ENCODE measurements around the gene TAF6.

Gene TAF6

DNA sequence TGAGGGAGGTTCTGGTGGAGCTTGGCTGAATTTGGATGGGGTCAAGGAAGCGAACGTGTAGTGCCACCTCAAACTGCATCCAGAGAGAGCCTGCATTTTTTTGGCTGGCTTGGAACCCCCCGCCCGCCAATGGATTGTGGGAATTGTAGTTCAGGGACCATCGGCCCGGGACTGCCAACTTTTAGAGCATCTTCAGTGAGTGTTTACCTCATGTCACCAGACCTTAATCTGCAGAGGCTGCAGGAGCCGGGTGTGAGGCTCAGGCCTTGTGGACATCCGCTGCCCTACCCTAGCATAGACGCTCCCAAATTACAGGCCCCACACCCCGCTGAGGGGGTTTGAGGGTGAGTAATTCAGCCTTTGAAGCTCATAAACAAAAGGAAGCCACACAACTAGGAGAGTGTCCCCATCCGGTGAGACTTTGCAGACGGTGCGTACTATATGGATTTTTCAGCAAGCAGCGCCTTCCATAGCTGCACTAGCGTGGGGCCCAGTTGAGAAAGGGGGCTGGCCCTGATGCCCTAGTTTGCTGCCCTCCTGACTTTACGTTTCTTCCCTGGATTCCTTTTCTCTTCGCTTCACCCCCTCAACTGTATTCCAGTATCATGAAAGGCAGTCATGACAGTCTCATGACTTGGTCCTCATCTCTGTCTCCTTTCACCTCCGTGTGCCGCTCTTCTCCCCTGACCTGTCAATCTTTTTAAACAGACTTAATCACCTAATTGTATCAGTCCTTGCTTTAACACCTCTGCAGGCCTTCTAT is 993 bp upstream of the TAF6 start:
- DNase-seq: peak; percentile 69

GRCh38 chr7:100118388-100119071 is 628 bp downstream of the TAF6 start:
- no peak for DNase-seq

DNA sequence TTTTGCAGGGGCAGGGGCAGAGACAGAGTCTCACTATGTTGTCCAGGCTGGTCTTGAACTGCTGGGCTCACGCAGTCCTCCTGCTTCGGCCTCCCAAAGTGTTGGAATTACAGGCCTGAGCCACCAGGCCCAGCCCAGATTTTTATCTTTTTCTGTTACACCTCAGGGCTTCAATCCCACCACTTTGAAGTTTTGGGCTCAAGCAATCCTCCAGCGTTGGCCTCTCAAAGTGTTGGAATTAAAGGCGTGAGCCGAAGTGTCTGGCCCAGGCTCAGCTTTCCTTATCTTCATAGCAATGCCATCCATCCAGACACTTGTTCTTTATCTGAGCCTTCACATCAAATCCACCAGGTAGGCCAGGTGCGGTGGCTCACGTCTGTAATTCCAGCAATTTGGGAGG is 4.1 kb downstream of the TAF6 start:
- DNase-seq: no peak

GRCh38 chr7:100111914-100112313 is 7.2 kb downstream of the TAF6 start:
- DNase-seq: no peak

DNA sequence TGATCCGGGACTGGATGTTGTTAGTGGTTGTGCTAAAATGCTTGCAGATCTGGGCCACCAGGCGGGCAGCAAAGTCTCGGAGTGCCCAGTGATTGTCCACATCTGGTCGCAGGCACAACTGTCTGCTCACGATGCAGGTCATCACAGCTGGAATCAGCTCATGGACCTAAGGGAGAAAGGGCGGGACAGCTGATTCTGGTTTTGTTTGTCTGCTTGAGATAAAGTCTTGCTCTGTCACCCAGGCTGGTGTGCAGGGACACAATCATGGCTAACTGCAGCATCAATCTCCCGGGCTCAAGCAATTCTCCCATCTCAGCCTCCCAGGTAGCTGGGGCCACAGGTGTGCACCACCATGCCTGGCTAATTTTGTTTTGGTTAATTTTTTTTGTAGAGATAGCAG is 8.0 kb downstream of the TAF6 start:
- no peak for DNase-seq

DNA sequence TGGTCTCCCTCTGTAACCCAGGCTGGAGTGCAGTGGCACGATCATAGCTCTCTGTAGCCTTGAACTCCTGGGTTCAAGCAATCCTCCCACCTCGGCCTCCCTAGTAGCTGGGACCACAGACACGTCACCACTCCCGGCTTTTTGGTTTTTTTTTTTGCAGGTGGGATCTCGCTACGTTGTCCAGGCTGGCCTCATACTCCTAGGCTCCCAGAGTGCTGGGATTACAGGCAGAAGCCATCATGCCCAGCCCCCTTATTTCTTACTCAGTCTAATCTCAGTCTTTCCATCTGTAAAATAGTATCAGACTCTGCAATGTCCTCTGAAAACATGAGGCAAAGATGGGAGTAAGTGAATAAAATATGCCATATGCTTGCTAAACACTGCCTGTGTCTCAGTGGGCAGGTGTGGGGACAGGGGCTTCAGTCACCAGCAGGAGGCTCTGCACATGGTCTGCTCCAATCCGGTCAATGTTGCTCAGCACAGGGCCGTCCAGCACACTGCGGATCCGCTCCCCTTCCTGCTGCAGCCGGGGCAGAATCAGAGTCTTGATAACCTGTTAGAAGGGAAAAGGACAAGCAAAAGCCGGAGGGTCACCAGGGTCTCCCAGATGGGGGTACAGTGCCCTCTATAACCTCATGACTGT is 9.5 kb downstream of the TAF6 start:
- no peak for DNase-seq

- no peak for DNase-seq
These were observed 11.3 kb downstream of the TAF6 start for GRCh38 chr7:100107890-100108289.

GRCh38 chr7:100107125-100107737 is 11.9 kb downstream of the TAF6 start:
- no peak for DNase-seq

GRCh38 chr7:100106633-100107032 is 12.5 kb downstream of the TAF6 start:
- DNase-seq: no peak

DNA sequence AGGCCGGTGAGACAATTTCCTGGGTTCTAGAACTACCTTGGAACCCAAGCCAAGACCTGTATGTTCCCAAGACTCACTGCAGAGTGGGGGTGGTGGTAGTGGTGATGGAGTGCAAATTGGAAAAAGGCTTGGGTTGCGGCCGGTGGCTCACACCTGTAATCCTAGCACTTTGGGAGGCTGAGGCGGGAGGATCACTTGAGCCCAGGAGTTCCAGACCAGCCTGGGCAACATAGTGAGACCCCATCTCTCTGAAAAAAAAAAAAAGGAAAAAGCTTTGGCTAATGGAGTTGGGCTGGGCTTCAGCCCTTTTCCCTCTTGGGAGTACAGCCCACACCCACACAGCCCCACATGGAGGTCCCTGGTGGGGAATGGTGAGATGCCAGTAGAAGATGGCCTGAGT is 13.6 kb downstream of the TAF6 start:
- no peak for DNase-seq

GRCh38 chr7:100102950-100103840 is 16.0 kb downstream of the TAF6 start:
- DNase-seq: no peak

DNA sequence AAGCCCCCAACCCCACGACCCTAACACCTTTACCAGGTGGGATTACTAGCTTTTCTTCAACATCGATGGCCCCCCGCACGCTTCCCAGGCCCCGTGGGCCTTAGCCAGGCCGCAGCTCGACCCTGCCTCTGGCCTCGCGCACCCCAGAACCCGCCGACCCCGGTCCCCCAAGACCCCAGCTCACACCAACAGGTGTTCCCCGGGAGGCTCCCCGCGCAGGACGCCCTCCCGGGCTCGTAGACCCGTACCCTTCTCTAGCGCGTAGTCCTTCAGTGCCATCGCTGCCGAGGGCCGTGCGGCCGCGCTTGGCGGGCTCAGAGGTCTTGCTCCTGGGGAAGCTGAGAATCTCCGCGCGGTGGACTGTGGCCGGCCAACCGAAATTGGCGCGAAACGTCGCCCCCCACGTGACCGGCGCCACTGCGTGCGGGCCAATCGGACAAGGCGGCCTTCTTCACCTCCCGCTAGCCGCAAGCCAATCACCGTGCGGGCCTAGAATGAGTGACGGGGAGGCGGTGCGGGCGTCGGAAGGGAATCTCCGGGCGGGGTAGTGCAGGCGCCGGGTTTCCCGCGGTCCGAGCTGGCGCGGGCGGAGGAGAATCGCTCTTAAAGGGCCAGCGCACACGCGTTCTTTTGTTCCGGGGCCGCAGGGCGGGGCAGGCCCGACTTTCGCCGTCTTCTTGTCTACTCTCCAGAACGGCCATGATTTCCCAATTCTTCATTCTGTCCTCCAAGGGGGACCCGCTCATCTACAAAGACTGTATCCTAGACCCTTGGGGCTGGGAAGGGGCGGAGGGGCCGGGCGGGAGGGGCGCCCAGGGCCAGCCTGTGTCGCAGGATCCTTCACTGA is 17.9 kb downstream of the TAF6 start, which contains the start of the genes AP4M1 and MCM7:
Gene AP4M1, plus strand, starts transcription at position 628 of the 847 bp plus-strand sequence. Its CDS starts 72 bp downstream, at position 700.
Gene MCM7, minus strand, starts transcription at position 382 of the 847 bp plus-strand sequence. Its CDS starts 103 bp downstream, at position 279.
- DNase-seq: peak; percentile 98

GRCh38 chr7:100100420-100101015 is 18.6 kb downstream of the TAF6 start:
- peak; percentile 88 for DNase-seq

- no peak for DNase-seq
These were observed 19.7 kb downstream of the TAF6 start for GRCh38 chr7:100099452-100099851.

- DNase-seq: no peak
These were observed 20.2 kb downstream of the TAF6 start for GRCh38 chr7:100098913-100099312.

DNA sequence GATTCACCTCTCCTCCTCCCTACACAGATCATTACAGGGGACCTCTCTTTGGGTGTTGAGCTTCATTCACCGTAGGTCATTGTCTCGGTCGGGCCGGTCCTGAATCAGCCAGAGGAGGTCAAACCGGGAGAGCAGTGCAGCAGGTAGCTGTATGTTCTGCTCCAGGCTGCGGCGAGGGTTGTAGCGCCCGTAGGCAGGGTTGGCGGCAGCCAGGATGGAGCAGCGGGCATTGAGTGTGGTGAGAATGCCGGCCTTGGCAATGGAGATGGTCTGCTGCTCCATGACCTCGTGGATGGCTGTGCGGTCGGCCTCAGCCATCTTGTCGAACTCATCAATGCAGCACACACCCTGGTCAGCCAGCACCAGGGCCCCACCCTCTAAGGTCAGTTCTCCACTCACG is 23.5 kb downstream of the TAF6 start:
- no peak for DNase-seq

DNA sequence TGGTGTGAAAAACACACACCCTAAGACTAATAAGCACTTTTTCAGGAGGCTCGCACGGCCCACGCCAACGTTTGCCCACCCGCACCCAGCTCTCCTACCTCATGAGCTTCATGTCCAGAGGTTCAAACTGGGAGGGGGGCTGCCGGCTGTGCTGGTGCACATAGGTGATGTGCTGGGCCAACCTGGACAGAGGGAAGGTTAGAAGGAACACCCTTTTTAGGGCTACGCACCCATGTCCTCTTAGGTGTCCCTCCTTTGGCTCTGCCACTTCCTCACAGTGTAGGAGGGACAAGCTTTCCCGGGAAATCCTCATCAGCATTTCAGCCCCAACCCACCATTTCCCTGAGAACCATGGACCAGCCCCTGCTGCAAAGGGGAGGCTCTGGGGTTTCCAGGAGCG is 23.9 kb downstream of the TAF6 start:
- no peak for DNase-seq

- no peak for DNase-seq
These were observed 25.2 kb downstream of the TAF6 start for GRCh38 chr7:100093925-100094486.

DNA sequence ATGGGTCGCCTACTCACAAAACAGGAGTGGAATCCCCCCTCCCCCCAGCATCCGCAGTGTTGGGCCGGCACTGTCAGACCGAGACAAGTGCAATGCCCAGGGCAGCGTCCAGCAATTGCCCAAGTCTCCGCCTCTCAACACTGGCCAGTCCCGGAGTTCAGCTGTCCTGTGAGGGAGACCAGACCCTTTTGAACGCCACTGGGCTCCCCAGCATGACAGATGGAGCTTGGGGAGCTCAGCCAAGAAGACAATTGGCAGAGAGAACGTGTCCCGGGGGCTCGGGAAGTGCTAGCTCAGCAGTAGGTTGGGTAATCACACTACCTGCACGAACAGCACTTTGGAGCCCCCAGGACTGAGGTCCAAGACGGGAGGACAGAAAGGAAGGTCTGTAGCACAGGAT is 25.7 kb downstream of the TAF6 start:
- DNase-seq: no peak

GRCh38 chr7:100093054-100093453 is 26.1 kb downstream of the TAF6 start:
- no peak for DNase-seq
